ENCODE results near the gene TANC1.

TANC1 gene

GRCh38 chr2:159154366-159154765 lies 185.9 kb downstream of the TANC1 start:
- no peak for FAIRE-seq
- DNase-seq (ENCODE audit: low spot score): no peak

DNA sequence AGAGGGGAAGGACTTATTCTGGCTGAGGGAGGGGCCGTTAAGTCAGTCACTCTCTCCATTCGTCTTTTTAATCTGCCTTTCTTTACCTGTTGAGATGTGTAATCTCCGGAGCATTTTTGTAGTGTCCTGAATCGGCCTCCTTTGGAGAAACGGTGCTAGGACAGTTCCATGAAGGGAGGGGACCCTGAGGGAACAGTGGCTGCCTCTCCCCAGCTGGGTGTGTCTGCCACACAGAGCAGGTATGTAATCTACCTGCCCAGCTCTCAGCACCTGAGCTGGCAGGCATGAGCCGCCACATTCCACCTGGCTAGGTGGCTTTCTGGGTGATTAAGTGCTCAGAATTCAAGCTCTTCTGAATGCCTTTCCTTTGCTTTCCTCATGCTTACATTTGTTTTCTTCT lies 186.9 kb downstream of the TANC1 start:
- DNase-seq (ENCODE audit: low spot score): no peak
- FAIRE-seq: no peak

- no peak for FAIRE-seq
- no peak for DNase-seq (ENCODE audit: low spot score)
These were observed 187.4 kb downstream of the TANC1 start for GRCh38 chr2:159155791-159156190.

GRCh38 chr2:159156834-159157233 lies 188.4 kb downstream of the TANC1 start:
- FAIRE-seq (no peak), DNase-seq (ENCODE audit: low spot score) (no peak)

DNA sequence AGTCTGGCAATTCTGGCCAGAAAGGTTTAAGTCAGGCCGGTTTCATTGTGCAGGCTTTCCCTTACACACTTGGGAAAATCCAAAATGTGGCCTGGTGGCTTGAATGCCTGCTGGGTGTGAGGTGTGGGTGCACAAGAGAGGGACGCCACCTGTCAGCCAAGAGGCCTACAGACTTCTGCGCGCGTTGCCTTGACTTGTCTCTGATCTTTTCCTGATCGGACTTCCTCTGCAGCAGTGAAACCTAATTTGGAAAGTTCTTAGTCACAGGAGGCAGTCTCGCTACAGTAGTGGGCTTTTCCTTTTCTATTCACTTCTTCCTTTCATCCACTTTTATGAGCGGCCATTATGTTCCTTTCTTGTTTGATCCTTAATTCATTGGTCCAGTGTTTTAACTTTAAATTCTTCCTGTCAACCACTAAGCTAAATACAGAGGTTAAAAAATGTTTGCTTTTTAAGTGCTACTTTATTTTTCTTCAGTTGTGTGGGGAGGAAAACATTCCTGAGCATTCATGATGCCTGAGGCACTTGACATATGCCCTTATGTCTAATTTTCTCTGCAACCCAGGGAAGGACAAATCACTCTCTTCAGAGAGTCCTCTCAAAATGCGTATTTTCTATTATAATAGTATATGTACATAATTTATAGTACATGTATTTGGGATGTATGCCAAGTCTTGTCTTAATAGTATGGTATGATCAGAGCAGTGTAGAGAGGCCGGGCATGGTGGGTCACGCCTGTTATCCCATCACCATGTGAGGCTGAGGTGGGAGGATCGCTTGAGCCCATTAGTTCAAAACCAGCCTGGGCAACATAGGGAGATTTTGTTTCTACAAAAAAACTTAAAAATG lies 189.1 kb downstream of the TANC1 start:
- no peak for DNase-seq (ENCODE audit: low spot score)
- no peak for FAIRE-seq

GRCh38 chr2:159160412-159160811 lies 192.0 kb downstream of the TANC1 start:
- DNase-seq (ENCODE audit: low spot score) (no peak), FAIRE-seq (no peak)

DNA sequence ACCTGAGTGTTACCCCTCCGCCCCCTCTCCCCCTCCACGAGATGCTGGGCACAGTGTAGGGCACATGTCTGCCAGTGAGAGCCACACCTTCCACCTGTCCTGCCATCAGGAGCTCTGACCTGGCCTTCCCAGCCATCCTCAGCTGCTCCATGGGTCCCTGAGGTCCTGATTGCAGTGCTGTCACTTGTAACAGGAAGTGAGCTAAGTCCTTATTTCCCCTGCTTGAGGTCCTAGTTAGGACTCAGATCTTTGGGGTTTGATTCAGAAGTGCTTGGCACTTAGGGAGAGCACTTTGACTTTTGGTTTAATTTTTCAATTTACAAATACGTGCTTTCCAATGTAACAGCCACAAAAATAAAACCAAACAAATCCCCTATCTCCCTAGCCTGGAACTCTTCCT lies 192.5 kb downstream of the TANC1 start:
- no peak for DNase-seq (ENCODE audit: low spot score)
- no peak for FAIRE-seq

DNA sequence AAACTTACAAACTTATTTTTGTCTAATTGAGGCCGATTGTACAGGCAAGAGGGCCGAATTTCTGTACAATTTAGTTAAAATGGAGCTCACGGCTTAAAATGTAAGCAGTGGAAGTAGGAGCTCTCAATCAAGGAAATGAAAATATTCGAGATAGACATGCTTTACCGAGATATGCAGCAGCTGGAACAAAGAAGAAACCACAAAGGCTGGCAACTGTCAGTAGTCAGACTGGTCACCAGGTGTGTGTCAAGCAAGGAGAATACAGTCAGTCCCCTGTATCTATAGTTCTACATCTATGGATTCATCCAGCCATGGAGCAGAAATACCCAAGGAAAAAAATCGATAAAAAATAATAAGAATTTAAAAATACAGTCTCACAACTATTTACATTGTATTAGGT lies 195.5 kb downstream of the TANC1 start:
- FAIRE-seq: no peak

GRCh38 chr2:159164457-159164911 lies 196.0 kb downstream of the TANC1 start:
- no peak for DNase-seq (ENCODE audit: low spot score)
- FAIRE-seq: no peak

More for the DNA sequence above, 195.5 kb downstream of the TANC1 start:
- DNase-seq (ENCODE audit: low spot score): no peak

GRCh38 chr2:159165048-159165447 lies 196.6 kb downstream of the TANC1 start:
- no peak for DNase-seq (ENCODE audit: low spot score)
- FAIRE-seq: no peak

DNA sequence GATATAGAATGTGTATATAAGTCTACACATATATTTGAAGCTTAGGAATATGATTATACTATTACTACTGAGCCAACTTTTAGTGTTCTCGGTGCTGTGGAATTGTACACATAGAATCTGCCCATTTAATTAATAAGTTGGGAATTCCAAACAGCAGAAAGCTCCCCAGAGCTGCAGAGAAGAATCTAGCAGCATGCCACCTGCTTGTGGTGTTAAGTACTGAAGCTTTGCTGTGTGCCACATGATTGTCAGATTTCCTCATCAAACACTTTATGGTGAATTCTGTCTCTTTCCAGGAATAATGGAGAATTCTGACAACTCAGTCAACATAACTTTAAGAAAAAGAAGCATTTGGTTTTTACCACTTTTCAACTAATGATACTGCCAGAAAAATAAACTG lies 200.3 kb downstream of the TANC1 start:
- DNase-seq (ENCODE audit: low spot score): no peak

DNA sequence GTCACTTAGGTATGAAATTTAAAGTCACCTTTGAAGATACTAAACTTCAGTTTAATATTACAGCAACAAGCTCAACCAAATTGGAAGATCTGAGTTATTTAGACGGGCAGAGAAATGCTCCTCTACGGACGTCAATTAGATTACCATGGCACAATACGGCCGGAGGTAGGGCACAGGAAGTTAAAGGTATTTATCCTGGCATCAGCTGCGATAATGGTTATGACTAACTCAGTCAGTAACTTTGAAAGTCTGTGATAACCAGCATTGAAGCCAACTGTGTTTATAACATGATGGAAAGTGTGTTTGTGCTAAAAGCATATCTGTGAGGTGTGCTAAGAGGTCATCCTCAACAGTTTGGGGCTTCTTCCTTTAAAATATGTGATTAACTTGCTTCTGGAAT lies 200.7 kb downstream of the TANC1 start:
- DNase-seq (ENCODE audit: low spot score) (no peak), FAIRE-seq (no peak)

More for the DNA sequence above, 200.3 kb downstream of the TANC1 start:
- FAIRE-seq: no peak

DNA sequence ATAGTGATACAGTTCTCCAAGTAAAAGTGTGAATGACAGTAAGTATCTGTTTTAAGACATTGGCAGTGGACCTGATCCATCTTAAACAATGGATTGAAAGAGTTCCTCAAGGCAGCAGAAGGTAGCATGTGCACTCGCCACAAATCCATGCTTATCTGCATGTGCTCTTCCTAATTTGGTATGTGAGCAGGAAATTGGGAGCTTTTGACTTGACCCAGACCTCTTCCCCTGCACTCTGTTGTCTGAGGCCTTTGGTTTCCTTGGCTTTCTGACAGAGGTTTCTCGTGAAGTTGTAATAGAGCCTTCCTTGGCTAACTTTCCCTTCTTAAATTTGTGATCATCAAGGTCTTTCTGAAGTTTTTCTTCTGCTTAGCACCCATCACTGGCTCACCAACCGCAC lies 204.0 kb downstream of the TANC1 start:
- no peak for FAIRE-seq
- no peak for DNase-seq (ENCODE audit: low spot score)

DNA sequence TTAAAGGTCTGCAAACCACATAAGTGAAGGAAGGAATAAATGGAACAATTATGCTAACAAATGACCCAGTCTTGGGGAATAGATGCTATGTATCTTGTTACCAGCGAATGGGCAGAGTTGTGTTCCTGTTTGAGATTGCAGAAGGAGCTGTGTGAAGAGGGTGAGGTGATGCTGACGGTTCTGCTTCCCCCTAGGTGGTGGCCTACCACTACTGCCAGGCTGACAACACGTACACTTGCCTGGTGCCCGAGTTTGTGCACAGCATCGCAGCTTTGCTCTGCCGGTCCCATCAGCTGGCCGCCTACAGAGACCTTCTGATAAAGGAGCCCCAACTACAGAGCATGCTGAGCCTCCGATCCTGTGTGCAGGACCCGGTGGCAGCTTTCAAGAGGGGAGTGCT lies 206.3 kb downstream of the TANC1 start:
- DNase-seq (ENCODE audit: low spot score) (no peak), FAIRE-seq (no peak)

- DNase-seq (ENCODE audit: low spot score) (no peak), FAIRE-seq (no peak)
These were observed 206.7 kb downstream of the TANC1 start for GRCh38 chr2:159175182-159175581.

GRCh38 chr2:159175927-159176326 lies 207.5 kb downstream of the TANC1 start:
- no peak for FAIRE-seq

DNA sequence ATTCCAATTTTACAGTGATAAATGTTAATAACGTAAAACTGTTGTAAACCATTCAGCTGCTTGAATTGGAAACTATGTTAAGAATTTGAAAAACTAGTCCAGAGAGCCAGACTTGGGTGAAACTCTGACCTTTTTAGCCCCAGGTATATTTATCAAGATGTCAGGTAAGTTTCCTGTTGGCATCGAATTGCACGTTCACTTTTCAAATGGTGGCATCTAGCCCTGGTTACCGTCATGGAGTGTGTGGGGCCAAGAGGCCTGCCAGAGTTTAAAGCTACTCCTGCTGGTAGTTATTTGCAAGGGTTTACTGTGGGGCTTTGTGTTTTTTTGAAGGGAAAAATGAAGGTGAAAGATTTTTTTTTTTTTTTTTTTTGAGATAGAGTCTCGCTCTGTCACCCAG lies 208.1 kb downstream of the TANC1 start:
- DNase-seq (ENCODE audit: low spot score) (no peak), FAIRE-seq (no peak)

More at GRCh38 chr2:159175927-159176326, 207.5 kb downstream of the TANC1 start:
- DNase-seq (ENCODE audit: low spot score): no peak

GRCh38 chr2:159177357-159177756 lies 208.9 kb downstream of the TANC1 start:
- FAIRE-seq (no peak), DNase-seq (ENCODE audit: low spot score) (no peak)

DNA sequence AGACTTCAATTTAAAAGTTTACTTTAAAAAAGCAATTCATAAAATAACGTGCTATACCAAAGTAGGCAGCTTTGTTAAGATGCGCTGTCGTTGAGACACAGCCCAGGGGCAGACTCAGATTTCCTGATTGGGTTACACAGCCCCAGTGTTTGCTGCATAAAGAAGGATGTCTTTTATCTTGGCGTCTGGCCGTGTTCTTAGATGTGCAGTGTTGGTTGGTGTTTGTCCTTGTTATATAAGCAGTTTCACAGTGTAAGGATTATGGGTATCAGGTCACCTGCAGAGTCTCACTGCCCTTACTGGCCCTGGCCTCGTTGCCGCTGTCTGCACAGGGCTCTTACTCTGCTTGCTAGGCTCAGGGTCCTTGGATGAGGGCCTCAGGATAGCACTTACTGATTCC lies 209.5 kb downstream of the TANC1 start:
- DNase-seq (ENCODE audit: low spot score) (no peak), FAIRE-seq (no peak)

DNA sequence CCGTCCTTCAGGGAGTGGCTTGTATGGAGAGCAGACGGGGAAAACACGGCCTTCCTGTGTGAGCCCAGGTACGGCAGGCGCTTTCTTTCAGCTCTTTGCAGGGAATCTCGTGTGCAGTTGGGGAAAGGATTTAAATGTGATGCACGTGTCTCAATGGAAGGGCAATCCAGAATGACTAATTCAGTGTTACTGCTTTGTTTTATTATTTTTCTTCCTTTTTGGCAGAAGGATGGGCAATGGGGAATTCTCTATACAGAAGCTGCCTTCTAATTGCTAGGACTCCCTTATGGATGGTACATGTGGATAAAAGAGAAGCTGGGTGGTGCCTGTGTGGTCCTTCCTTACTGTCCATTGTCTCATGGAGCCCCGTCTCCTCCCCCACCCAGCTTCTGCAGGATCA lies 210.7 kb downstream of the TANC1 start:
- no peak for DNase-seq (ENCODE audit: low spot score)
- FAIRE-seq: no peak

DNA sequence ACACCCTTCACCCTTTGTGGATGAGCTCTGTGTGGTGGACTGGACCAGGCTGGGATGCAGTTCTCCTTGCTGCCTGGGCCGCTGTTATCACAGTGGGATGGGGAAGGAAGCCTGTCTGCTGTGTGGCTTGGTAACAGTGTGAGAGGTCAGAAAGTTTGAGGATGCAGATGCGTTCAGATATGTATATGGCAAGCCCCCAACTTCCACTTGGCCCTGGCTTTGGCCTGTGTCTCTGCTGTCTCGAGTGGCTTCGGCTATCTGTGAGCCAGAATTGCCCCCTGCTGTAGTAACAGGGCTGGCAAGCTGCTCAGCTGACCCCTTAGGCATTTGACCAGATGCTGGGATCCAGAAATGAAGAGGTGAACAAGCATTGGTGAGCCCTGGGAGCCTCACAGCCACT lies 211.3 kb downstream of the TANC1 start:
- FAIRE-seq: no peak
- no peak for DNase-seq (ENCODE audit: low spot score)

DNA sequence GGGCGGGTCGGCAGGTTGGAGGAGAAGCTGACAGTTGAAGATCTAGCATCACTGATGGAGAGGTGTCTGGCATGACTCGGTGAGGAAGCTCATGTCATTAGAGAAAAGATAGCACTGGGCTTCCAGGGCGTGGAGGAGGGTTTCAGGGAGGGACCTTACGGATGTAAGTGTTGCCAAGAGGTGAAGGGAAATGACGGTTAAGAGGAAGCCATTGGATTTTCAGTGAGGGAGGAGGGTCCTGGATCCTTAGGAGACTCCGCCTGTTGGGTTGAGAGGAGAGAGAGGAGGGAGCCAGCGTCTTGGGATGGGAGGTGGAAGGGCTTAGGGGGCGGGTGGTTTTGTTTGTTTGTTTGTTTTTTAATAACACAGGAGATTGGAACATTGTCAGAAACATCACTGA lies 214.9 kb downstream of the TANC1 start:
- FAIRE-seq (no peak), DNase-seq (ENCODE audit: low spot score) (no peak)

GRCh38 chr2:159185401-159186130 lies 217.1 kb downstream of the TANC1 start:
- FAIRE-seq: no peak
- peak; percentile 25 for DNase-seq (ENCODE audit: low spot score)

All from urothelium cell line (cell line).